GM21367 (cell line): ENCODE data around the gene SEL1L.
A peak's percentile ranks its signal among the peaks of the same experiment; 100 is the strongest.
"Not testable (repeated sequence)": the region's sequence is repeated elsewhere in the genome, so short reads cannot be mapped to it uniquely, and the experiment has no call there.

Experiments
- ATAC-seq: cut with Tn5 transposase; IDR thresholded peaks from one replicate; pipeline ENCODE4 v1.9.1; 2021; ENCODE audit not compliant: unreplicated experiment

Gene SEL1L

DNA sequence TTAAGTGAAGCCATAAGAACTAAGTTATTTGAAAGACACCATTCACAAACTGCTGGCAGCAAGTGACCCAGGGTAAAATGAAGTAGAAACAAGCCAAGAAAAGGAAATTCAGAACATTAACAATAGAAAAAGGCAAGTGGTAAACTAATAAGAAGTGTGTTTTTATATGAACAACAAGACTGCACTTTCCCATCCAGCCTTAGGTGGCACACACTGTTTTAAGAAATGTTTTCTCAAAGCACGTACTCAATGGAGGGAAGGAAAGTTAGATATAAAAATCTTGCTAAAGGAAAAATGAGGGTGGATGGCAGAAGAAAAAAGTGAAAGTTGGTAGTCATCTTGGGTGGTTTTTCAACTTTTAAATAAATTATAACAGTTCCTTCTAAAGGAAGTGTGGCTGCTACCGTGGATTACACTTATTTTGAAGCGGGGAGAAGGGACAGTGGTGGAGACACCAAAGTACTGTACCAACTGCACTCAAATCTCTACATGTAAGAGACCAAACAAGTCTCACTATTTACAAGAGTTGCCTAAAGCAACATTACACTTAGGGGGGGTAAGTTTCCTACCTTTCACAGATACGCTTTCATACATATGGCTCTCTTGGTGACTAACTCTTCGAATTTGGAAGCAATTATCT is 58.8 kb downstream of the SEL1L start:
- no peak for ATAC-seq

DNA sequence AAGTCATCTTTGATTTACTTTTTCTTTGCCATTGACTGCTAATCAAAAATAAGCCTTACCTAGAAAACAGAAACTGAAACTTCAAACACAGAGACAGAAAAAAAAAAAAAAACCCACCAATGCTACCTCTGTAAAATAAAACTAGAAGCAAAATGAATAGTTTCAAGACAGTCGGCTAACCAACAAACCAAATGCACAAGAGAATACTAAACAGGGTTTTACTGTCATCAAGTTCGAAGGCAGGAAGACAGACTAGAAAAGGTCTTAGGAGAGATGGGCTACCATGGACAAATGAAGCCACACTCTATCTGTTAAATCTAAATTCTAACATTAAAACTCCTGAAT is 59.5 kb downstream of the SEL1L start:
- peak; percentile 57 for ATAC-seq

DNA sequence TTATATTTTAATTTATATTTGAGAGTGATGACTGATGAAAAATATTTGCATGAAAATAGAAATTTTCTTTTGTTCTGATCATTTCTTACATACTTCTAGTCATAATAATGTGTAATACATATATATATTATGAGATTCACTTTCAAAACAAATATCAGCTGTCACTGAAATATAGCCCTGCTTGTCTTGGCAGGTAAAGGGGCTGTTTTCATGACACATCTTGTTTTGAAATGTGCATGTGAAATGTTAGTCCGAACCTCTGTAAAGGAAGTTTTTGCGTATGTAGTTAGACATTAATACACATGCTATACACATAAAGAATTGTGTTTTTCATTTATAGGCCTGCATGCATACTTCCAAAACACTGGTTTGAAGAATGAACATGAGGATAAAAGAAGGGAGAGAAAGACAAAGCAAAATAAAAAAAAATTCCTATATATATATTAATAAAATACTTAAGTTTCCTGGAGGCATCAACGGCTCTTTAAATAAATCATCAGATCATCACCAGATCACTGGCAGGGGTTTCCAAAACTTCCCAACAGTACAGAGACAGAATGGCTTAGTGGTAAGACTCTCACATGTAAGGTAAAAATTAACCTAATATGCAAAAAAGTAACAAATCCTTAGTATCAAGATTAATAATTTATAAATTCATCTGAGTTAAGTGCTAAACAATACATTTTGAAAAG is 60.1 kb downstream of the SEL1L start:
- peak; percentile 5 for ATAC-seq

- ATAC-seq, result no peak
These were observed 61.4 kb downstream of the SEL1L start for GRCh38 chr14:81472096-81472800.

- peak; percentile 35 for ATAC-seq
These were observed 62.6 kb downstream of the SEL1L start for GRCh38 chr14:81471062-81471461.

GRCh38 chr14:81470557-81470826 is 63.2 kb downstream of the SEL1L start:
- peak; percentile 24 for ATAC-seq

DNA sequence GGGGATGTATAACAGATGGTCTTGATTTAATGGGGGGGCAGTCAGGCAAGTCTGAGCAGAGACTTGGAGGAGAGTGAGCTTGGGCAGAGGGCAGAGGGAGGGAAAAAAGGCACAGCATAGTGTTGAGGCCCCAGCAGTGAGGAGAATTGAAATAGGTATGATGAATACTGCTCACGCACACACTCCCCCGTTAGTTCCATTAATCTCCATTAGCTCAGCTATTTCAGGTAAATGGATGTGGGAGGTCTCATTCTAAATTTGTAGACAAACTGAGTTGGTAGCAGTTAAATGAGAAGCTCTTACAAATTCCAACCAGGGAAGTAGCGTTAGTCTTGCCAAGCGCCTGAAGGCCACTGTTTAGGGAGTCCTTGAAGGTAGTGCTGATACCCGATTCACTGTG is 66.8 kb downstream of the SEL1L start:
- ATAC-seq, result no peak

- no peak for ATAC-seq
These were observed 68.0 kb downstream of the SEL1L start for GRCh38 chr14:81465507-81466228.

DNA sequence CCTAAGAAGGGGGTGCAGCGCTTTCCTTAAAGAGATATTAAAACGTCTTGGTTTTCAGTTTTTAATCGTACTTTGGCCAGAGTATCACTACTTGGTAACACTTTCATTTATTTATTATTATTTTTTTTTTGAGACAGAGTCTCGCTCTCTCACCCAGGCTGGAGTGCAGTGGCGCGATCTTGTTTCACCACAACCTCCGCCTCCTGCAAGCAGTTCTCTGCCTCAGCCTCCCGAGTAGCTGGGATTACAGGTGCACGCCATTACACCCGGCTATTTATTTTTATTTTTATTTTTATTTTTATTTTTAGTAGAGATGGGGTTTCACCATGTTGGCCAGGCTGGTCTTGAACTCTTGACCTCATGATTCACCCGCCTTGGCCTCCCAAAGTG is 68.7 kb downstream of the SEL1L start:
- ATAC-seq, result not testable (repeated sequence)

- peak; percentile 69 for ATAC-seq
These were observed 69.2 kb downstream of the SEL1L start for GRCh38 chr14:81464253-81465002.

- not testable (repeated sequence) for ATAC-seq
These were observed 71.3 kb downstream of the SEL1L start for GRCh38 chr14:81462356-81462755.

- no peak for ATAC-seq
These were observed 73.7 kb downstream of the SEL1L start for GRCh38 chr14:81459912-81460311.

DNA sequence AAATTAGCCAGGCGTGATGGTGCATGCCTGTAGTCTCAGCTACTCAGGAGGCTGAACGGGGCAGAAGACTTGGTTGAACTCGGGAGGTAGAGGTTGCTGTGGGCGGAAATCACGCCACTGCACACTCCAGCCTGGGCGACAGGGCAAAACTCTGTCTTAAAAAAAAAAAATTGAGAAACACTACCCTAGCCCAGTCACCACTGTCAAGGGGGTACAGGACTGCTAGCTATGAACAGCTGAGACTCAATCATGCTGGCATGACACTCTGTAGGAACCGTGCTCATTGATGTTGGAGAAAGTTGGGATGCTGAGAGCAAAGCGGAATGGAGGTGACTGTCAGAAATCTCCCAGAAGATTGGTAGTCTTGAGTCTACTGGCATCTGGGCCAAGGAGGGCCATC is 75.3 kb downstream of the SEL1L start:
- no peak for ATAC-seq

GRCh38 chr14:81455390-81455789 is 78.3 kb downstream of the SEL1L start:
- ATAC-seq, result no peak

DNA sequence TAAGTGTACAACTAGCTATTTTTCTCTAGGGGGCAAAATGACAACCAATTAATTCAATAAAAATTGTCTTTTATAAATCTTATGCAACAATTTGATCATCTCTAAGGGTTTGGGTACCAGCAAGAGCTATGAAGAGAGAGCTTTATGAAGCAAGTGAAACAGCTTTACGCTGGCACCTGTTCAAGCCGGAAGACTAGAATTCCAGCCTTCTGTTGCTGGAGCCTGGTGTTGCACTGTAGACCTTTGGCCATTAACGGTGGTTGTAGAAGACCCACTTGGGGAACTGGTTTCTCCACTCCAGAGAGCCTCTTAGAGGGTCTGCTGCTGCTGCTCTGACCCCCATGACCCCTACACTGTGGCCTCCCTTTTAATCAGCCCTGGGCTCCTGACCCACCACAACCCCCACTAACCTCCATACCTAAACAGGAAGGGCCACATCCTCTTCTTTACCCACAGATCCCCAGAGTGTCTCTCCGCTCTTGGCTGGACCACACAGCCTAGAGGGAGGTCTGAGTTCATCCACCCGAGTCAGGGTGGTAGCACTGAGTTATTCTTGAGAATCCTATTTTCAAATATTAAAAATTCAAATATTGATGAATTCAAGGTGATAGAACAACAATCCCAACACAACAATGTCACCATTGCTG is 79.0 kb downstream of the SEL1L start:
- ATAC-seq, result peak; percentile 72

GRCh38 chr14:81453166-81453766 is 80.4 kb downstream of the SEL1L start:
- ATAC-seq, result peak; percentile 82

GRCh38 chr14:81452341-81453133 is 81.1 kb downstream of the SEL1L start:
- ATAC-seq, result no peak

DNA sequence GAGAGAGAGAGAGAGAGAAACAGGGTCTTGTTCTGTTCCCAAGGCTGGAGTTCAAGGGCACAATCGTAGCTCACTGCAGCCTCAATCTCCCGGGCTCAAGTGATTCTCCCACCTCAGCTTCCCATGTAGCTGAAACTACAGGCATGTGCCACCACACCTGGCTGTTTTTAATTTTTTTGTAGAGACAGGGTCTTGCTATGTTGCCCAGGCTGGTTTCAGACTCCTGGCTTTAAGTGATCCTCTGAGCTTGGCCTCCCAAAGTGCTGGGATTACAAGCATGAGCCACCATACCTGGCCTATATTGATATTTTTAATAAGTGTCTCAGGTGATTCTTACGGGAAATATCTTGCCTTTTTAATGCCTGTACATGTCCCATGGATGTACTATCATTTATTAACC is 82.7 kb downstream of the SEL1L start:
- ATAC-seq, result no peak

DNA sequence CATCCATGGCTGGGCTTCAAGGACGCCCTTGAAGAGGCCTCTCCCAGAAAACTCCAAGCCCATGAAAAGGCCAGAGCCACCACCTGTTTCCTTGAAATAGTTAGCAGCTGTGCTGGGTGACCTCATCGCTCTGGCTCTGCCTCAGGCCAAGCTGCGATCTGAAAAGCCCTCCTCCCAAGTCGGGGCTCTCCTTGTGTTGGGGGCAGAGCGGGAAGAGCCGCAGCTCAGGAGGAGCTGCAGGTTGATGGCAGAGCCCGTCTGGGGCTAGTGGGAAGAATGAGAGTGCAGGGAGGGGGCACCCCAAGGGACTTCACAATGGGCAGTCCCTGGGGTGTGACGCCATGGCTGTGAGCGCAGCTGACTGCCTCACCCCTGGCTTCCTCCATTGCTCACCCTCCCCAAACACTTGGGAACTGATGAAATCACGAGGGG is 83.5 kb downstream of the SEL1L start:
- ATAC-seq, result no peak
